Measurements from ENCODE around the gene PPP6R2.
A peak's percentile ranks its signal among the peaks of the same experiment; 100 is the strongest.

PPP6R2 gene

DNA sequence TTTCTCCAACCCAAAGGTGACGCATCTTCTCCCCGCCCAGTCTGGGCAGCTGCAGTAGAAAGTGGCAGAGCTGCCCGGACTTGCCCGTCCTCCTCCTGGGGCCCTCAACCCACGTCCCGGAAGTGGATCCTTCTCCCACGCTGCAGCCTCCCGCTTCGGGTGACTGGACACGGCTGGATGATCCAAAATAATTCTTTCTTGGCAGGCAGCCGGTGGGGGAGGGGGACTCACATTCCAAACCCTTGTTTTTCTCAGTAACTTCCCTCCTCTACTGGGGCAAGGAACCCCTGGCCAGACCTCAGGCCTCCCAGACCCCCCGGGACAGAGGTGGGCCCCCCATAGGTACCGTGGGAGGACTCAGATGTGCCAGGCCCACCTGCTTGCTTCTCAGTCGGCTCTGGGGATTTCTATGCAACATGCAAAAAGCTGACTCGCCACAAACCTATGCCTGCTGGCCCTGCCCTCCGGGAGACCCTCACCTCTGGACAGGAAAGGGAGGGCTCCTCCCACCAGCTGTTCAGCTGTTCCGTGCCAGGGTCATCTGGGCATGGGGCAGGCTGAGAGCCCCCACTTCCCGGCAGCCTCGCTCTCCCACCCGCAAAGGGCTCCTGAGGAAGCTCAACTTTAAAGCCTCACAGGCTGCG lies 37.1 kb upstream of the PPP6R2 start:
- DNase-seq = peak; percentile 92

DNA sequence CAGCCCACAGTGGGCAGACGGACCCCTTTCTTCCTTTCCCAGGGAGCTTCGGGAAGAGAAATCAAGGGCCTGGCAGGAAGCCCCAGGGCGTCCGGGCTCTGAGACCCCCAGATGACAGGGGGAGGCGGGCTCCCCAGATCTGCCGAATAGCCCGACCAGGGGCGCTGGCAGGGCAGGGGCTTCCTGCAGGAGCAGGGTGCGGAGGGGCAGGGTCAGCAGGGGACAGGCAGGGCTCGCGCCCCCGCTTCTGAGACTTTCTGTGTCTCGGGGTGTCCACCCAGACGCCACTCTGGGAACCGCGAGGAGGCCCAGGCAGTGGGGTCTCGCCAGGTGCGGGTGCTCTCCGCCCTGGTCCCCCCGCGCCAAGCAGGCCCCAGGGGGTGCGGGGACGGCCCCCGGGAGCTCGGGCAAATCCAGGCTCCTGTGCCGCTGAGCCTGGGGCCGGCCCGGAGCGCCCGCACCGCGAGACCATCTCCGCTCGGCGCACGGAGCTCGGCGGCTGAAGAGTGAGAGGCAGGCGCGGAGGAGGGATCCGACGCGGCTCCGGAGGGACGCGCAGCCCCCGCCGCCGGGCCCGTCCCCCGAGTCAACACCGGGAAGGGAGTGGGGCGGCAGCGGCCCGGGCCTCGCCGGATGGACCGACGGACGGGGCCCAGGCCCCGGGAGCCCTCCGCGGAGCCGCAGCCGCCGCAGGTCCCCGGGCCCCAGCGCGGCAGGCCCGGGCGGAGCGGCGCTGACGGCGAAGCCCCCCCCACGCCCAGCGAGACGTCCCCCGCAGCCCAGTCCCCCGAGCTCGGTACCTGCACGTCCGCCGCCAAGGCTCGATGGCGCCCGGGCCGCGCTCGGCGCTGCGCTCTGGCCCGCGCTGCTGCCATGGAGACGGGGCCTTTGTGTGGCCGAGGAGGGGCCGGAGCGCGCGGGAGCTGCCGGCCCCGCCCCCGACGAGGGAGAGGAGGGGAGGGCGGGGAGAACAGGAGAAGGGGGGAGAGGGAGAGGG lies 36.1 kb upstream of the PPP6R2 start, which contains the start of gene PLXNB2:
PLXNB2 (minus strand) TSS at position 894 of the 997 bp plus-strand sequence. CDS start 17,062 bp downstream, outside the sequence.
- DNase-seq = peak; percentile 80

DNA sequence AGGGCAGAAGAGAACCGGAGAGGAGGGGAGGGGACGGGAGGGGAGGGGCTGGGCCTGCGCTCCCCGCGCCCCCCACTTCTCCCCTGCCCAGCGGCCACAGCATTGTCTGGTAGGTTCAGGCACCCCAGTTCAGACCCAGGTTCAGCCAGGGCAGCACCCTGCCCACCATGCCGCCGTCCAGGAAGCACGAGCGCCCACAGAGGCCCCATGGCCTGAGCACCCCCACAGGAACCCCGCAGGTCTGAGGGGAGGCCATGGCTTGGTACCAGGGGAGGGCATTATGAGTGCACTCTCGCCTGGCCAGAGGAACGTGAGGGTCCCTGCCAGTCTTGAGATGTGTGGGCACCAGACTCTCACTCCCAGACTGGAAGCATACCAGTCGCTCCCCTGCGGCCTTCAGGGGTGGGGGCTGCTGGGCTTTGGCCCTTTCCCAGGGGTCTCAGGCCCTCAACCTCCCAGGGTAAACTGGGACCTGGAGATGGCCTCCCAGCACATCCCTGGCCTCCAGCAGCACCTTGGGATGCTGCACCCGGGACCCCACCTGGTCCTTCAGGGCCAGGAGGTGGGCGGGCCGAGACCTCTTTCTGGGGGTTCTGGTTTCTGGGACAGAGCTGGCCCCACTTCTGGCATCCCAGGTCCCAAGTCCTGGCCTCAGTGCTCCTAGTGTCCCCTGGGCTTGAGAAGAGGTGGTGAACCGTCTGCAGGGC lies 35.1 kb upstream of the PPP6R2 start:
- DNase-seq = no peak

DNA sequence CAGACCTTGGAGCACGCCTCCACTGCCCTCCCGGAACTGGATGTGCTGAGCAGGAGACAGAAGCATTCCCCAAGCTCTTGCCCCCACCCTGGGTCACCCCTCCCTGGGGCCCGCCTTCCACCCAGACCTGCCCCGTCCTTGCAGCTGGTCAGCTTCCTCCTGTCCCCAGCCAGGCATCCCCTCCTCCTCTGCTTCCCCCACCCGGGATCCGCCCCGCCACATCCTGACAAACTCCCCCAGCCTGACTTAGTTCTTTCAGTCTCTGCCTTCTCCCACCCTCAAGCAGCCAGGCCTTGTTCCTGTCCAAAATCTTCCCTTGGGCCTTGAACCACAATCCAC lies 34.6 kb upstream of the PPP6R2 start:
- peak; percentile 46 for DNase-seq

DNA sequence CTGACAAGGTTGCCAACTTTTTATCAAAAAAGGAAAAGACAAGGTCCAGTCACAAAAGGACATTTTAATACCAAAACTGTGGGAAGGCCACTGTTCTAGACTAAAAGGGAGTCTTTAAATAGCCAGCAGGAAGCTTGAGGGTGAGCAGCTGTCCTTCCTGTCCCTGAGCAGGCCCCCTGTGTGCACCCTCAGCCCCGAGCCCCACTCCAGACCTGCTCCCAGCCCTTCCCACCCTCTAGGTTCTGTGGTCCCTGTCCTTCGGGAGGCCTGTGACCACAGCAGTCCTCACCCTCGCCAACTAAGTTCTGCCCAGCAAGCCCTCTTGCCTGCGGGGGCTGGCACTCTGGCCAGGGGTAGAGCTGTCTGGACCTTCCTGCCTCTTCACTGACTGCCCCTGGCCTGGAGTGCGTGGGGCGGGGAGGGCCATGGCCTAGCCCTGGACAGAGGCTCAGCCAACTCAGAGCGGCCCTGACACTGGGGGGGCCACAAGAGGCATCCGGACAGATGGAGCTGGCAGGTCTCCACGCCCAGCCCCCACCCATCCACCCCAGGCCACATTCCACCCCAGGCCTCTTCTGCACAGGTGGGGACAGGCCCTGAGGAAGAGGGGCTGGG lies 34.0 kb upstream of the PPP6R2 start:
- no peak for DNase-seq

DNA sequence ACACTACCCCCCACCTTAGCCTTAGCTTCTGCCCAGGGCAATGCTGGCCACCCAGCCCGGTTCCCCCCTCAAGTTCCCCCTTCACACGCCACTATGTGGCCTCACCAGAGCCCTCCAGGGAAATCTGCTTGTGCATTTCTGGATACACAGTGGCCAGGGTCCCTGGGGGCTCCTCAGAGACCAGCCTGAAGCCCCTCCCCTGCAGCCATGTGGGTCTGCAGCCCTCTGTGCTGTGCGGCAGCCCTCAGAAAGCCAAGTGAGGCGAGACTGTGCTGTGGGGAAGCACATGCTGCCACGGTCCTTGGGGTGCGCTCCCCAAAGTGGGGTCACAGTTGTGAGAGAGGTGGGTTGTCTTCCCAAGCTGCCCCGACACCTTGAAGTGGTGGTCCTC lies 33.5 kb upstream of the PPP6R2 start:
- no peak for DNase-seq

DNA sequence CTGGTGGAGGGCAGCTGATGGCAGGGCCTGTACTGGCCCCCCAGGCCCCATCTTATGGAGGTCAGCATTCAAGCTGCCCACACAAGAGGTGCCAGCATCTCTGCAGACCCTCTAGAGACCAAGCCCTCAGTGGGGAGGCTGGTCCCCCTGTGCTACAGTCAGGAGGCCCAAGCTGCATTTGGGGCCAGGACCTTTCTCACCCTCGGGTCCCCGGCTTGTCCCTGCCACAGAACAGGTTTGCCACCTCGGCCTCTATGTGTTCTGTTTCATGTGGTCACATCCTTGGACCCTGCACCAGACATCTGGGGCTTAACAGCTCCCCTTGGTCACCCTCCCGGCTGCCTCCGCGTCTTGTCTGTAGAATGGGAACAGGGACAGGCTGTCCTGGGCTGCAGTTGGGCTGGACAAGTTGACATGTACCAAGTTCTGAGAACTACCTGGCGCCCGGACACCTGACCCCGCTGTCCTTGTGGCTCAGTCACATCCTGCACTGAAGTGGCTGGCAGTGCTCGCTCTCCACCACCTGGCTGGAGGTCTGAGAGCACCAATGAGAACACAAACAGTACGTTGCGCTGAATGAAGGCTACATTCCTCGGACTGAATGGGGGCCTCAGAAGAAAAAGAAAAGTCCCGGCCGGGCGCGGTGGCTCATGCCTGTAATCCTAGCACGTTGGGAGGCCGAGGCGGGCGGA lies 33.0 kb upstream of the PPP6R2 start:
- no peak for DNase-seq

DNA sequence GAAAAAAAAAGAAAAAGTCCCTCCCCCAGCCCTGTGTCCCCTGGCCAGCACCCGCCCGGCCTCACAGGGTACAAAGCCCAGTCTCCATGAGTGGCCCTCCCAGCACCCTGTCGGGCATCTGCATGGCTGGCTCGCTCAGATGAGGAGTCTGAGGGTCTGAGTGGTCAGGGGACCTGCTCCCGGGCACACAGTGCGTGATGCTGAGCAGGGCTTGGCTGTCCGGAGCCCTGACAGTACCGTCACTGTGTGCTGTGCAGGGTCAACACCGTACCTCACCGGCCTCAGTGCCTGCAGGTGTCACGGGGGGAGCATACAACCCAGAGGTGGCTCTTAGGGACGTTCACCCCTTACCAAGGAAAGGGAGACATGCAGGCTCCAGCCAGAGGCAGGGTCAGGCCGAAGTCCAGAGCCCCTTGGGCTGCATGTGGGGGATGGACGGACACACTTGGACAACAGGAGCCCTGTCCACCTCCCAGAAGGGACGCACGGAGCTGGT lies 32.1 kb upstream of the PPP6R2 start:
- DNase-seq = no peak

DNA sequence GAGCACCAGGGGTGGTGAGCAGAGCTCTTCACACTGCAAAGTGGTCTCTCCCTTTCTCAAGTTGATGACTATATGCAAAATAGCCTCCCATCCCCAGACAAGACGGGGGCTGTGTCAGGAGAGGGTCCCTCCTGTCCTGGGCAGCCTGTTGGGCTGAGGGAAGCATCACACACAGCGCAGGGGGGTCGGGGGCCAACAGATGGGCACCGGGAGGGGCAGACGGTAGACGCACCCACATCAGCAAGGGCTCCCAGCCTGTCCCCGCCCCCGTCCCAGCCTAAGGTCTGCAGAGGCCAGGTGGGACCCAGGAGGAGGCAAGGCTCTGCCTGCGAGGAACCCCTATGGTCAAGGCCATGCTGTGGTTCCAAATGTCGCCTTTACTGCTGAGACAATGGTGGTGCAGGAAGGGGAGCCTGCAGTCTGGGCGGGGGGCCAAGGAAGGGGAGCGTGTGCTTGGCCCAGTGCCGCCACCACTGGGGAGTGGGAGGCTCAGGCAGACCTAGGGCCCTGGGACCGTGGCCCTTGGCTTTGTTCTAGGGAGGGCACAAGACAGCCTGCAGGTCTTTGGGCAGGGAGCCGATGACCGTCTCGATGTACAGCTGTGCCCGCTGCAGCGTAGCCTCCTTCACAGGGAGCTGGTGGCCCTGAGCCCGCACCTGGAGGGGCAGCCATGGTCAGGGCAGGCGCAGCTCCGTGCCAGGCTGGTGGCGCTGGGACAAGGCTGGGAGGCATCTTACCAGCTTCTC lies 31.3 kb upstream of the PPP6R2 start:
- DNase-seq = no peak

DNA sequence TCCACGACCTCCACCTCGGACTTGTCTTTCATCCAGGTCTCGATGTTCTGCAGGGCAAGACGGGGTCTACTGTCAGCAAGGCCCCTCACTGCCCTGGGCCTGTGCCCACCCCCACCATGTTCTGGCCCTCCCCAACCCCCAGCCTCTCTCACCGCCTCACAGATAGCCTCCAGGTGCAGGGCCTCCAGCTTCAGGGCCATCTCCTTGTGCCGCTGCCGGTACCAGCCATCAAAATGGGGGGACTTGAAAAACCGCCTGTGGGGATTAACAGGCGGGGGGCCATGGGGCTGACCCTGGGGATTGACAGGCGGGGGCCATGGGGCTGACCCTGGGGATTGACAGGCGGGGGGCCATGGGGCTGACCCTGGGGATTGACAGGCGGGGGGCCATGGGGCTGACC lies 30.8 kb upstream of the PPP6R2 start:
- no peak for DNase-seq

DNA sequence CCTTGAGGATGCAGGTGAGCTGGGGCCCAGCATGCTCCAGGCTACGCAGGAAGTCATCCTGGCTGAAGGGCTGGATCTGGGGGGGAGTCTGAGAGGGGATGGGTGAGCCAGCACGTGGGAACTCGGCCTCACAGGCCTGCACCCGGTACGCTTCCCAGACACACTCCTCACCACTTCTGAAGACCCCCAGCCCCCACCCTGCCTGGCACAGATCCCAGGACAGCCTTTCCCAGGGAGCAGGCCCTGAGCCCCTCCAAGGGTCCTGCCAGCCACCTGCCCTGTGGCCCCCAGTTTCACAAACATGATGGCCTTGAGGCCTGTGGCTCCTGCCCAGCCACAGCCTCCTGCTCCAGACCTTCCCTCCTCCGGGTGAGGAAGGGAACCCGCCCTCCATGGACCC lies 30.1 kb upstream of the PPP6R2 start:
- no peak for DNase-seq

DNA sequence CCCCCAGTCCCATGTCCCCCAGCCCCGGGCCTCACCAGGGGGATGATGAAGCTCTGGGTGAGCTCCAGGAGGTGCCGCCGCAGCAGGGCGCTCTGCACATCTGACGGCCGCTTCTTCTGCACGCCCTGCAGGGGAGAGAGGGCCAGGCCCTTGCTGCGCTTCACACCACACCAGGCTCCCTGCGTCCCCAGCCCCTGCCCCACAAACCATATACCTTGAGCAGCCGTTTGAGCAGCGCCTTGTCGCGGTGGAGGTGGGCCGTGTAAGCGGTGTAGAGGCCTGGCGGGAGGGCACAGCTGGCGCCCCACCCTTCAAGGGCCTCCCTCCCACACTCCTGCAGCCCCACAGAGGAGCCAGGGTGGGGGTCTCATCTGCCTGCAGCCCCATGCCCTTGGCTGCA lies 29.5 kb upstream of the PPP6R2 start:
- DNase-seq = no peak

DNA sequence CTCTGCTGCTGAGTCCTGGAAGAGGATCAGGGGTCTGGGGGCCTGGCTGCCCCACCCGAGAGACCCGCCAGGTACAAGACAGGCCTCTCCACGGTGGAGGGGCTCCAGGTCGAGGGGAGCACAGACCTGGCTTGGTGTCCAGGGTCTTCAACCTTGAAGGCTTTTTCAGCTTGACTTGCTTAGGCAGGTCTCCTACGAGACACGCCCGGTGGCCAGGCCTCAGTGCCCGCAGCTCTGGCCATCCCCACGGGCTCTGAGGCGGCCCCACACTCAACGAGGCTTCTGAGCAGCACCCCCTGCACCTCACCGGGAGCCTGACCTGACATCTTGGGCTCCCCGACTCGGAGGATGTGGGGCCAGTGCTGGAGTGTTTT lies 29.1 kb upstream of the PPP6R2 start:
- no peak for DNase-seq

DNA sequence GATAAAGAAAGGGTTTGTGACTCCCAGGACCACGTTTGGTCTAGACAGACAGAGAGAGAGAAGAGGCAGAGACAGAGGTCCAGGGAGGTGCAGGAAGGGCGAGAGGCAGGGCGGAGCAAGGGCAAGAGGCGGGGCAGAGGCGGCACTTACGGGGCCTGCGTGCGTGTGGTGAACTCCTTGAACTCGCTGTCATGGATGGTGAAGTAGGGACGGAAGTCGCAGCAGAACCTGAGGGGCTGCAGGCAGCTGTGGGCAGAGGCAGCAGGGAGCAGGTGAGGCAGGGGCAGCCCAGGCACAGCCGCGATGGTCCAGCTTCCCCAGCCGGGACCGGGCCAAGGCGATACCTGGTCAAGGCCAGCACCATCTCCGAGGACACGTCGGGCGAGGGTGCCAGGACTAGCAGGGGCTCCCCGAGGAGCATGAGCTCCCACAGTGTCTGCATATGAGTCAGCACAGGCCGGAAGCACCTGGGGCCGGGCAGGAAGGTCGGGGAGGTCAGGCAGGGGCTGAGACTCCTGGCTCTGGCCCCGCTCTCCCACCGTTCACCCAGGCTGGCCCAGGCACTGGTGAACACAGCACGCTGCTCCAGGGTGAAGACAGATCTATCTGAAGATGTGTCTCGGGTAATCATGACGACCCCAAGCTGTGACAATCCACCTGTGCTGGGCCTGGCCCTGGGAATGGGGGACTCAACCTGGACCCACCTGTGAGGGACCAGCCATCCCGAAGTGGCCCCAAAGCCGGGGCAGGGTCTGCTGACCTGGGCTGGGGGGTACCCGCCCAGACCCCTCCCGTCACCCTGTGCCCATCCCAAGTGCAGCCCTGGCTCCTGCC lies 28.5 kb upstream of the PPP6R2 start:
- no peak for DNase-seq

DNA sequence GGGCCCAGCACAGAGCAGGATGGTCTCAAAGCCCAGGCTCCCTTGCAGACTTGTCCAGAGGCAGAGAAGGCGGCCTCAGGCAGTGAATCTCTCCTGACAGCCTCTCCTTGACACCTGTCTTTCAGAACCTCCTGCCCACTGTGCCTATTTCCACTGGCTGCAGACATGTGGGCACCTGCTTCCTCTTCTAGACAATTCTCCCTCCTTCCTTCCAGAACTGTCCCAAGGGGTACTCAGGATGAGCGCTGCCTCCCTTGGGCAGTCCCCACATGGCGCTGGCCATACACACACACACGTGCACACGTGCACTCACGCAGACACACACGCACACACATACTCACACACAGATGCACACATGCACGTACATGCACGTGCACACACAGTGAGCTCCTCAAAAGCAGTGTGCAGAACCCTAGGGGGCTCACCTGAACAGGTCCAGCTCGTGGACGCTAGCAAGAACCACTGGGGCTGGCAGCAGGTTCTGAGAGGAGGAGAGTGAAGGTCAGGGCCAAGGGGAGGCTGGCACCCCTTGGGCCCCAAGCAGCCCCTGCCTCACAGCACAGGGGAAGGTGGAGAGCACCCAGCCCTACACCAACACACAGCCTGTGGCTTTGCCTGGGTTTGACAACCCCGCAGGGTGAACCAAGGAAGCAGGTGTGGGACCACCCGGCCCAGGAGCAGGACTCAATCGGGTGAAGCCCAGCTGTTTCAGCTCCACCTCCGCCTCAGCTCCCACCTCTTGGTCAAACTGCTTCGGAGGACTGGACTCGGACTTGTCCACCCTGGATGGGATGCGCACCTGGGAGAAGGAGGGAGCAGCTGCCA lies 27.6 kb upstream of the PPP6R2 start:
- DNase-seq = no peak

DNA sequence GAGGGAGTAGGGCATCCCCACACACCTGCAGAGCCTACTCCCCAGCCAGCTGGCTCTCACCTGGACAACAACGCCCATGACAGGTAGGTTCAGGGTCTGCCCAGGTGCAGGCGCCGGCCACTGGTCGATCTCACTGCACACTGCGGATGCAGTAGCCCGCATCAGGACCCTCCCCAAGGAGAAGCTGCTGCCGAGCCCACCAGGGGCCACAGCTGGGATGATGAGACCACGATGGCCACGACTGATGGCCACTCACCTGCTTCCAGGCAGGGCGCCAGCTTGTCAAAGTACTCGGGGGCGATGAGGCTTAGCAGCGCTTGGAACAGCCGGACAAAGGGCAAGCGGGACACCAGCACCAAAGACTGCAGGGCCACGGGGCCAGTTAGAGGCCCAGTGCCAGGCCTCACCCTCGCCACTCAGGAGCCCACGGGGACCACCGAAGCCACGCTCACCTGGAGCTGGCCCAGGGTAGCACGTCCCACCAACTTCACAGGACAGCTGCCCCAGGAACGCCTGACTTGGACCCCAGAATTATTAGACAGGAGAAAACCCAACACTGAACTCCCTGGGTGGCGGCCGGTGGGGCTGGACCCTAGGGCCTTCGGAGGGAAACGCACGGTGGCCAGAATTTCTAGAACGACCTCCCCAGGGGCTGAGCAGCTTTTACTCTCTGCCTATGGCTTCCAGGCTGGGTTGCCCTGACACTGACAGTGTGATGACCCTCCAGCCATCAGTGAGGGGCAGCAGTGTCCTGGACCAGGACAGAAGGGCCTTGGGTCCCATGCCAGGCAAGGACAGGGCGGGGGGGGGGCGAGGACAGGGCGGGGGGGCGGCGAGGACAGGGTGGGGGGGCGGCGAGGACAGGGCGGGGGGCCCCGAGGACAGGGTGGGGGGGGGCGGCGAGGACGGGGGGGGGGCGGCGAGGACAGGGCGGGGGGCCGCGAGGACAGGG lies 26.7 kb upstream of the PPP6R2 start:
- DNase-seq = no peak

DNA sequence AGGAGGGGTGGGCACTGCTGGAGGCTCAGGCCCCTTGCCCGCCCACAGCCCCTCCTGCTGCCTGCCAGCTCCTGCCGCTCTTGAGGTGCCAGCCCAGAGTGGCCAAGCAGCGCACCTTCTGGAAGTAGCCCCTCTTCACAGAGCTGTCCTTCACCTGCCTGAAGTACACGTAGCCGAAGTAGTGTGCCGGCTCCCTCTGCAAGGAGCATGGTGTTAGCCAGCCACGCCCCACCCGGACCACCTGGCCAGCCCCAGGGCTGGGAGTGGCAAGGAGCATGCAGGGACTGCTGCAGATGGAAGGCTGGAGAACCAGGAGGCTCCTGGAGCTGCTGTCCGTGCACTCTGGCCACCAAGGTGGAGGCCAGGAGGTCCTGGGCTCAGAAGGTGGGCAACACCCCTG lies 25.9 kb upstream of the PPP6R2 start:
- no peak for DNase-seq

DNA sequence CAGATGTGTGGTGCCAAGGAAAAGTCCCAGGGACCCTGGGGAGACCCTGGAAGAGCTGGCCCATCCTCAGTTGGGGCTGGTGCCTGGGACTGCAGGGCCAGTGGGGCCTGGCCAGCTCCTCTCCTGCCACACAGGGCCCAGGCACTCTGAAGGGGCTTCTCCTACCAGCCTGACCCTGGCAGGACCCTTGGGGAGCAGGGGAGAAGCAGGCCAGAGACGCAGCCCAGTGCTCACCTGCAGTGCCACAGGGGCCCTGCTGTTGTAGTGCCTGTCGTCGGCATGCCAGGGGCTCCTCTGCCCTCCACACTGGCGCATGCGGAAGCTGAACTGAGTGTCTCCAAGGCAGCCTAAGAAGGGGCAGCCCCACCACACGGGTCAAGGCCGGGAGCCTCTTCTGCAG lies 25.5 kb upstream of the PPP6R2 start:
- DNase-seq = no peak

DNA sequence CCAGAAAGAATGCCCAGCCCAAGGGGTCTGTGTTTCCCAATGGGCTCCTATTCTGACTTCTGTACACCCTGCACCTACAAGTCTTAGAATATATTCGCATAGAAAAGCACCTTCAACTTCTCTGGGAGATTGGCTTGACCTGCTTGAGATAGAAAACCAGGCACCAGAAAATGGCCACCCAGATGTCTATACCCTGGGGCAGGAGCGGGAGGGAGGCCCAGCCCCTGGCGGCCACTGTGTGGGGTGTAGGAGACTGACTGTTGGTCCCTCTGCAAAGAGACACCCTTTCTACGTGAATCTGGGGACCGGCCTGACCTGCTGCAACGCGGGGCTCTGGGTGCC lies 24.8 kb upstream of the PPP6R2 start:
- no peak for DNase-seq
